ENCODE measurements around the gene CD7. TPM values are rescaled to one million over a fixed set of nuclear protein-coding genes. Genes with fewer than 3 reads are reported as not detected.

CD7 gene
- total RNA-seq, 1 donor from 2014 or later: 0.47 TPM

DNA sequence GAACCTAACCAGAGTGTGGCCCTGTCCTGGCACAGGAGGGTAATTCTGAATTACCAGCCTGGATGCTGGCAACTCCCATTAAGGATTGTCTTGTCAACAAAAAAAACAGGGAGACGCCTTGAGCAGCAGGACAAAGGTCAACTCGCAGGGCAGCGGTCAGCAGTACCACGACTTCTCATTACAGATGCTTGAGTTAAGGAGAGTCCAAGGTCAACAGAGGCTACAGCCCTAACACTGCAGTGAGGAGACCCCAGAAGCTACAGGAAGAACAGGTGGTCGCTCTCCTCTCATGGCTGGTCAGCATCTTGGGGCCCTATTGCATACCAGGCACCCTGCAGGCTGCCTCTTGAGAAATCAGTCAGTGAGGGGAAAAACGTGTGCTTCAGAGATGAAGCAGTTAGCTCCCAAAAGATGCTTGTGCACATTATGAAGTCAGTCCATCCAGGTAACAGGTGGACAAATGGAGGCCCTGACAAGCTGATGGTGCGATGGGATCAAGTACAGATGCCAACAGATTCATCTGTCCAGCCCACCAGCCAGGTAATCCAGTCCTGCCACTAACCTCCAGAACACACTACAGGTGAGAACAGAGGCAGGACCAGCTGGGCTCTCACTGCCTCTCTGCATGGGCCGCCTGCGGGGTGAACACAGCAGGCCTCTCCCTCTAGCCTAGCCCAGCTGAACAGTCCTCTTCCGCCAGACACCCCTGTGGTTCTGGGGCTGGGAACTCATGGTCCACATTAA is 48.1 kb downstream of the CD7 start:
- intact Hi-C loops (cut with micrococcal nuclease): no loop called here
- H3K36me3 ChIP-seq: peaks cover 40% of the 10 kb centered on the region
- no peak overlapping the region for H3K4me3 ChIP-seq
- H3K9me3 ChIP-seq (replicated peaks): no peaks in the 10 kb centered on the region
- no peaks in the 10 kb centered on the region for H3K27me3 ChIP-seq (ENCODE audit: low read depth)
- peak overlapping the region; percentile 31 for H3K27ac ChIP-seq (replicated peaks)
- peaks cover 87% of the 10 kb centered on the region for H3K4me1 ChIP-seq
- DNase-seq: no peak
- TF ChIP-seq, protein P1, sequence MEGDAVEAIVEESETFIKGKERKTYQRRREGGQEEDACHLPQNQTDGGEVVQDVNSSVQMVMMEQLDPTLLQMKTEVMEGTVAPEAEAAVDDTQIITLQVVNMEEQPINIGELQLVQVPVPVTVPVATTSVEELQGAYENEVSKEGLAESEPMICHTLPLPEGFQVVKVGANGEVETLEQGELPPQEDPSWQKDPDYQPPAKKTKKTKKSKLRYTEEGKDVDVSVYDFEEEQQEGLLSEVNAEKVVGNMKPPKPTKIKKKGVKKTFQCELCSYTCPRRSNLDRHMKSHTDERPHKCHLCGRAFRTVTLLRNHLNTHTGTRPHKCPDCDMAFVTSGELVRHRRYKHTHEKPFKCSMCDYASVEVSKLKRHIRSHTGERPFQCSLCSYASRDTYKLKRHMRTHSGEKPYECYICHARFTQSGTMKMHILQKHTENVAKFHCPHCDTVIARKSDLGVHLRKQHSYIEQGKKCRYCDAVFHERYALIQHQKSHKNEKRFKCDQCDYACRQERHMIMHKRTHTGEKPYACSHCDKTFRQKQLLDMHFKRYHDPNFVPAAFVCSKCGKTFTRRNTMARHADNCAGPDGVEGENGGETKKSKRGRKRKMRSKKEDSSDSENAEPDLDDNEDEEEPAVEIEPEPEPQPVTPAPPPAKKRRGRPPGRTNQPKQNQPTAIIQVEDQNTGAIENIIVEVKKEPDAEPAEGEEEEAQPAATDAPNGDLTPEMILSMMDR (IDR thresholded peaks at IDR 0.05; ENCODE audit: borderline replicate concordance): no peak

DNA sequence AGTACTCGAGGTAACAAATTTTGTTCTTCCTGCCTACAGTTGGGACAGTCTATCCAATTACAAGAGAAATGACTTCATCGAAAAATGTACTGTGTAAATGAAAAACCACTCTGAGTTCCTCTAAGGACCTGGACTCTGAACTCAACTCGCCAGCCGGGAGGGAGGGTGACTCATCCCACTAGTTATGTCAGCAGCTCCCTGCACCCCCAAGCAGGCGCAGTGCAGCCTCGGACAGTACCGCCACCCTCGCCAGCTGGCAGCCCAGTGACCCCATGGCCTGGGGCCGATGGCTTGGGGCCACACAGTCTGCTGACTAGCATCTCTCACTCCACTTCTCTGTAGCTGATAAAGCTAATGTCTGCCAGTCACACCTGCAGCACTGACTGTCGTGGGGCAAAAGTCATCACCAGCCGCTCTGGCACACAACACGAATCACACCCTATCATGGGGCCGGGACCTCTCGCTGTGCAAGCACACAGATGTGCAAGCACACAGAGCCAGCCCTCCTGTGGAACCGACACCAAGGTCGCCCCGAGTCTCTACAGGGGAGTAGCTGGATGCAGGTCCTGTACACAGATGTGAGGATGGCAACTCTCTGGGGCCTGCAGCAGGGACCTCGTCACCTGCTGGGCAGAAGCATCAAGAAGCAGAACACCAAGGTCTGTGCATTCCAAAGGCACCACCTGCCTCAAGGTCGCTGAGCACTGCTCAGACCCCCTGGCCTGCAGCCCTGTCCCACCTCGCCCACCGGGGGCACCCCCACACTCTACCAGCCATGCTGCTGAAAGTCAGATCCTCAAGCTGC is 49.6 kb downstream of the CD7 start:
- H3K4me3 ChIP-seq: peak overlapping the region; percentile 54
- intact Hi-C loops (cut with micrococcal nuclease): no loop called here
- peak overlapping the region; percentile 92 for H3K27ac ChIP-seq (replicated peaks)
- peaks cover 56% of the 10 kb centered on the region for H3K36me3 ChIP-seq
- TF ChIP-seq, protein P1 (IDR thresholded peaks at IDR 0.05; ENCODE audit: borderline replicate concordance): no peak
- H3K9me3 ChIP-seq (replicated peaks): no peaks in the 10 kb centered on the region
- peak; percentile 94 for DNase-seq
- peaks cover 73% of the 10 kb centered on the region for H3K4me1 ChIP-seq
- no peaks in the 10 kb centered on the region for H3K27me3 ChIP-seq (ENCODE audit: low read depth)

DNA sequence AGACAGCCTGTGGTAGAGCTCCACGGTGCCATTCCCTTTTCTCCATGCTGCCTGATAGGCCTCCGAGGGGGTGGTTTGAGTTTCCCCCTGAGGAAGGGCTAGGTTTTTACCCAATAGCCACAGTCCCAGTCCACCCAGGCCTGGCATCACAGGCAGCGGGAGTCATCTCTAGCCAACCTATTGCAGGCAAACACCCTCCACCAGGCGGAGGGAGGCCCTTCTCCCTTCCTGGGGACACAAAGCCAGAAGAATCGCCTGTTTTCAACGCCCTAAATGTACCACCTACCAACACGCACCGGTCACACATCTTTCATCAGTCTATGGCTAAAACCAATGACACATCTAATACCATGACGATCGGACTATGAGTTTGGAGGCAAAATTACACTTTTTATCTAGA is 51.3 kb downstream of the CD7 start:
- H3K9me3 ChIP-seq (replicated peaks): no peaks in the 10 kb centered on the region
- H3K27me3 ChIP-seq (ENCODE audit: low read depth): no peaks in the 10 kb centered on the region
- TF ChIP-seq, protein P1 (IDR thresholded peaks at IDR 0.05; ENCODE audit: borderline replicate concordance): no peak
- no peak overlapping the region for H3K4me3 ChIP-seq
- peak overlapping the region; percentile 92 for H3K27ac ChIP-seq (replicated peaks)
- no peak for DNase-seq
- intact Hi-C loops (cut with micrococcal nuclease): no loop called here
- peaks cover 57% of the 10 kb centered on the region for H3K4me1 ChIP-seq
- peaks cover 61% of the 10 kb centered on the region for H3K36me3 ChIP-seq

Other genes starting within 250 kb of the CD7 start
- 13.6 TPM for gene FASN, start 219.4 kb downstream of the CD7 start, total RNA-seq
- 8.1 TPM for gene CCDC57, start 104.8 kb downstream of the CD7 start, total RNA-seq
- gene SLC16A3, start 88.6 kb downstream of the CD7 start, total RNA-seq: 8.5 TPM
- 61.8 TPM for gene CSNK1D, start 43.9 kb downstream of the CD7 start, total RNA-seq
- 3.9 TPM for gene SECTM1, start 16.2 kb upstream of the CD7 start, total RNA-seq
- not detected for gene TEX19, start 41.6 kb upstream of the CD7 start, total RNA-seq
- gene UTS2R, start 54.2 kb upstream of the CD7 start, total RNA-seq: 1.4 TPM
- gene HEXD, start 100.7 kb upstream of the CD7 start, total RNA-seq: 14.1 TPM
- 28.0 TPM for gene OGFOD3, start 101.0 kb upstream of the CD7 start, total RNA-seq
- gene CYBC1, start 133.1 kb upstream of the CD7 start, total RNA-seq: 23.8 TPM
- 69.2 TPM for gene NARF, start 141.1 kb upstream of the CD7 start, total RNA-seq
- gene FOXK2, start 202.1 kb upstream of the CD7 start, total RNA-seq: 41.6 TPM

Data from left ventricle myocardium inferior (tissue), 1 donor.